ELF-1 (cell line): Measurements from ENCODE around the gene N4BP2L2.

ENCODE experiments used
- DNase-seq: peaks from one replicate; pipeline ENCODE4 v3.0.0-alpha.2; 2016; ENCODE audit warnings: low read depth, low spot score

N4BP2L2 gene

DNA sequence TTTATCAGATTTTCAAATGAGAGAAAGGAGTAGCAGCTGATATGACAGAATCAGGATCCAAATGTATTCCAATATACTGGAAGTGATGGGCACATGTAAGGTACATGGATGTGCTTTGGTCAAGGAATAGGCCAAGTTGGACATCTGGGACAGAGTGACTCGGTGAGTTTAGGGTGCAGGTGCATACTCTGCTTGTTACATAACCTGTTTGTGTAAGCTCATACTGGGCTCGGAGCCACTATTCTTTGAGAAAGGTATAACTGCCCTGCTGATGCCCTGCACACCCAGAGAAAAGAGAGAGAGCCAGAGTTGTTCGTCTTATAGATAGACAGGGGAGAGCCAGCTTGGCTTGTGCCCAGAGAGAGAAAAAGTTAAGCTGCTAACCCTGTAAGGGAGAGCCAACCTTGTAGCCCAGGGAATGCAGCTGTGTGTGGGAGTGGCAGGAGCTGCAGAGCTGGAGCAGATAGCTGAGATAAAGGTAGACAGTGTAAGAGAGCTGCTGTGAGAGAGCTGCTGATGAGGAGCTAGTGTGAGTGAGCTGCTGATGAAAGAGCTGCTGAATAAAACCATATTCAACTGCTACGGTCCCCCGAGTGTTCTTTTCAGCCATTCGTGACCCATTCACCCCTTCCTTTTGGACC lies 70.0 kb downstream of the N4BP2L2 start:
- DNase-seq, result no peak

DNA sequence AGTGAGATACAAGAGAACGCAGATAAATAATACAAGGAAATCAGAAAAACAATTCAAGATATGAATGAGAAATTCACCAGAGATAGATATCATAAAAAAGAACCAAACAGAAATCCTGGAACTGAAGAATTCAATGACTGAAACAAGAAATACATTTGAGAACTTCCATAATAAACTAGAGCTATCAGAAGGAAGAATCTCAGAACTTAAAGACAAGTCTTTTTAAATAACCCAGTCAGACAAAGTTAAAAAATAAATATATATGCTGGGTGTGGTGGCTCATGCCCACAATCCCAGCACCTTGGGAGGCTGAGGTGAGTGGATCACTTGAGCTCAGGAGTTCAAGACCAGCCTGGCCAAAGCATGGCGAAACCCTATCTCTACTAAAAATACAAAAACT lies 82.0 kb downstream of the N4BP2L2 start:
- DNase-seq, result no peak

DNA sequence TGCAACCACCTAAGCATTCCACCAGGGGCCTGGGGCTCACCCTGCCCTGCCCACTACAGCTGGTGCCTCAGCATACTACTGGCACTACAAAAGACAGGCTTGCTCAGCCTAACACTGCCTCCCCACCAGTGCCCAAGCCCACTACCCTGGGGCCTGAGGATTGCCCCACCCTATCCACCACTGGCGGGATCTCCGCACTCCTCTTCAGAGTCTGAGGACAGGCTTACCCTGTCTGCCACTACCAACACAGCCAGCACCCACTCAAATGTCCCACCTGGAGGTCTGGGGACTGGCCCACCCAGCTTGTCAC lies 83.0 kb downstream of the N4BP2L2 start:
- no peak for DNase-seq

DNA sequence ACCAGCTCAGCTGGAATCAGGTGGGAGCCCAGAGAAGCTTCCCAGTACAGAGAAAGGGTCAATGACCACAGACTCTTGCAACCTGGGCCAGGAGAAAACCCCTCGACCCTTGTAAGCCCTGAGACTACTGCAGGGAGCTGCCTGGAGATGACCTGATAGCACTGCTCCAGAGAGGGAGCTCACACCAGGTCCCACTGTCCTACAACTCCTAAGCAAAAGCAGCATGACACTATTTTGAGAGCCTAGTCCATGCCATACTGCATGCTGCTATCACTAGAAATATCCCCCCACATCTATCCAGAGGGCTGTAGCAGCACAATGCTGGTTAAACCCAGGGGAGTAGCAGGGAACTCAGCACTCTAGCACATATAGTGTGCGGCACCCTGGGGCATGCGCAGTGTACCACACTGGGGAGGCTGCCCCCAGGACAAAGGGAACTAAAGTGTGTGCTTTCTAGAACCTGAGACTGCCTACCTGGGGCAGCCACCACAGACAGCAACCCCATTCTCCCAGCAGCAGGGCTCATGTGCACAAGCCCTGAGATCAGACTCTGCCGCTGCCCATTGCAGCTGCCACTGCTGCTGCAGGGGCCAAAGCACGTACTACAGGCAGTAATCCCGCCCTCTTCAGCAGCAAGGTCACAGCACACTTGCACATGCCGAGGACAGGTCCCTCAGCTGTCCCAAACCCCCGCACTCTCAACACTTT lies 83.6 kb downstream of the N4BP2L2 start:
- DNase-seq, result no peak

DNA sequence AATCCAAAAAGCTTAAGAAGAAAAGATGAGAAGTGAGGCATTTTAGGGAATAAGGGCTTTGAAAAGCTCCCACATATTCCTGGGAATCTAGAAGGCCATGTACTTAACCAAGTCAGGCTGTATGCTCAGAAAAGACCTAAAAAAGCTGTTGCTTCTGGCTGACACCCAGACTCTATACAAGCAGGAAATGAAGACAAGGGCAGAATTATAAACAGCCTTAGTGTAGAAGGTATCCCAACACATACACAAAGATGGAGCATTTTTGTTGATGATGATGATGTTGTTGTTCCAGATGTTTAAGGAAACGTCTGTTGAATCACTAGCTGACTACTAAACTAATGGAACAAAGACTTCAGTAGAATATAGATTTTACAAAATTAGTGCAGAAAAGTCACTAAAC lies 84.6 kb downstream of the N4BP2L2 start:
- no peak for DNase-seq

DNA sequence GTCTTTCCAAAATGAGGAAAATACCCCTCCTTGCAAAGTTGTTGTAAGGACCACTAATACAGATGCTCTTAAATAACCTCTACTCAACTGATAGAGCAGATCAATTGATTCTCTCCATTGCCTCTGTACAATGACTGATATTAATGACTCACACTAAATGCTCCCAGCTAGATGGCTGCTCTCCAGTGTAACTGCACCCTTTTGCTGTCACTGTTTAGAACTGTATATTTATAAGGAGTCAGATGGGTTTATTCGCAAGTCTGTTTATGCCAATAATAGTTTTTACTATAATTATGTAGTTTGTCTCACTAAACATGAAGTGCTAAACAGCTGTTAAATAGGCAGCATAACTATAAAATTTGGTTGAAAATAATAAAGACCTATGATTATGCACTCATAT lies 89.6 kb downstream of the N4BP2L2 start:
- DNase-seq, result no peak

DNA sequence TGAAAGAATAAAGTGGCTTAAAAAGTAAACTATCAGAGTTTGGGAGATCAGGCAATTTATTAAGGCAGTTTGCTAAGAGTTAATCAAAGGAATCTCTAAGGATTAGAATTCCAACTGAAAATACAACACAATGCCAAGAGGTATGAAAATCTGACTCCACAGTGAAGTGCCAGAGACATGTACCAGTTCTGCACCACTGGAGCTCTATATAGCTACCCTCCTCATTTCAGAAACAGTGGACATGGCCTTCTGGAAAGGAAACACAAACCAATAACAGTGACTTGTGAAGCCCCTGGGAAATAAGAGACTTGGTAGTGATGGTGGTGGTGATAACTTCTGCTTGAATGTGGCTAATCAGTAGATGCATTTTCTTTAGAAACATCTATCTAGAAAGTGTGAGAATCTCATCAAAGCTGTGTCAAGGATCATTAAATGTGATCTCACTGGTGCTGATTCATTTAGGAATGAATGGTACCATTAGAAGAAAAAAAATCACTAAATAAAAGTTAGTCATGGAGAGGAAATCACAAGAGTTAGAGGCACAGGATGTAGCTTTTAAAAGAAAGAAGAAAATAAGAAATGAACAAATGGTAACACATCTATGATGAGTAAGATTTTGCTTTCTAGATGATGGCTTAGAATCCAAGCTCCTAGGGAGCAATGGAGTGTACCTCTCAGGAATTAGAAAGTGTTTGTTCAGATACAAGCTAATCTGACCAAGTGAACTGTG lies 90.5 kb downstream of the N4BP2L2 start:
- no peak for DNase-seq

DNA sequence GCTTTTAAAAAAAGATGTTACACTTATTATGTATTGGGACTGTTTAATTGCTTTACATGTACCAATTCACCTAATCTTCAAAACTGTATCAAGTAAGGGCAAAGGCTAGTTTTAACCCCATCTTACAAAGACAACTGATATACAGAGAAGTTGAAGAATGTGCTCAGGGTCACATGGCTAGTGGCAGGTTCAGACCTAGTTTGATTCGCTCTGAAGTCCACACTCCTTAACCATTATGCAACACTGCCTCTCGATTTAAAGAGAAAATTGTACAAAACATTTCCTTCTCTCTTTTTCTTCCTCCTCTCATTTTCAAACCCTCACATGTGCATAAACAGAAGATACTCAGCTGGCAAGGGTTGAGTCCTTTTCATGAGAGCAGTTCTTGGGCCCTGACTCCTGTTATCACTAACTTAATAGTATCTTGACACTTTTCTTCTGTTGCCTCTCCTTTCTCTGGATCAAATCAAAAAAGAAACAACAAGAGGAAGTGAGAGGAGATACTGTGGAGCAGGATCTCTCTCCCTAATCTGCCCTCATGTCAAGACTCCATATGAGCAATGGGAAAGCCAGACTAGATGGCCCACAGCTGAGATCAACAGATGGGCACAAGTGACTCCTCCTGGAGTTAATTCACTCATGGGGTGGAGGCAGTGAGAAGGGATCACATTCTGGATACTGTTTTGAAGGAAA lies 91.7 kb downstream of the N4BP2L2 start:
- no peak for DNase-seq

DNA sequence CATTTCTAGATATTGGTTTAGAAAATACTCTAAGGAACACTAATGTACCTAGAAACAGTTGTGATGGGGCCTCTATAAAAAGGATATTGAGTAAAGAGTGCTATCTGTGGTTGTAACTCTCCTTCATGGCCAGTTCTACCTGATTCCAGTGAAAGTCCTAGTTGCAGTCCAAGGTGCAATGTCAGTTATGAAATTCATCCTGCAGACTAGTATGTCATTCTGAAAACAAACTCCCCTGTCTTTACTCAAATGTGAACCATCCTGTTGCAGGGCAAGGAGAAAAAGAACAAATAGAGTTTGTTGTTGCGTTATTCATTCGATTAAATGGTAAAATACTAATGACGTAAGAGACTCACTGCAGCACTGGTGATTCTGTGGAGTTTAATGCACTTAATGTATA lies 92.4 kb downstream of the N4BP2L2 start:
- no peak for DNase-seq

DNA sequence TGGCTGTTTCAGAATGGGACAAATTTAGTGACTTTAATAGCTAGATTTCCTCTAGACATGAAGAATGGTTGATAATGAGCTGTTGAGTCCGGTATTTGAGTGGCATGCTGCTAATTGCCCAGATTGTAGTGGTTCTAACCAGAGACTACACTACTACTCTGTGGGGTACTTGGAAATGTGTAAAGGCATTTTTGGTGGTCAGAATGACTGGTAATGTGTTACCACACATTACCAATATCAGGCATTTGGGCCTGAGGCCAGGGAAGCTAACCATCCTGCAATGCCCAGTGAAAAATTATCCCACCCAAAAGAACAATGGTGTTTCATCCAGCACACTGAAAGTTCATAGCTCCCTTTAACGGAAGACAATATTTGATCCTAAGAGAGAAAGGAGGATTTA lies 93.1 kb downstream of the N4BP2L2 start:
- DNase-seq, result no peak

DNA sequence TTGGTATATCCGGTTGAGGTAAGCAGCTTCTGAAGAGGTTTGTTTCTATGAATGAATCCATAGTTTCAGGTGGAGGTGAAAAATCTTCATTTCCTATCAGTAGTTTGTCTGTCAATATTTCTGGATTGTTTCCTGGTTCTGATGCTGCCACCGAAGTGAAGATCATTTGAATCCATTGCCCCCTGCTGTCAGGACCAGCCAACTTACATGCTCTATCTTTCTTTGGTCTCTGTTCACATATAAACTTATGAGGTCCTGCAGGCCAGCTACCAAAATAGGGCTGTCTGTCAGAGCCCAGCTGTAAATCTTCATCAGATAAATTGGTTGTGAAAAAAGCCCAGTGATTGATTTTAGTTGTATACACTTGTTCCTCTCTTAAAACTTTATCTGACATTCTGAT lies 95.5 kb downstream of the N4BP2L2 start:
- DNase-seq, result no peak

DNA sequence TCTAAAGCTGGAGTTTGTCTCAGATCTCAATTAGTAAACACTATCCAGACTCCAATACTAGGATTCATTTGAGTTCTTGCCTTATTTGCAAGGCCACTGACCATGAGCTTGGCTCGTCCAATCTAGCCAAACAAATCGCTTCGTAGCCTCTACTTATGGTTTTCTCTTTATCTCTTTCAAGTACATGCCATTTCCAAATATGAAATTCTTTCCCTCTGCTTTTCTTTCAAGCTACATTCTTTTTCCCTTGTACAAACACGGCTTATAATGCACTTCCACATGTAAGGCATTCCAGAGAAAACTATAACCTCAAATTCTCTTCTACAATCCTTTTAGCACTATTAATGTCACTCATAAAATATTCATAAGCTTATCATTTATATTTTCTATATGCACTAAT lies 99.7 kb downstream of the N4BP2L2 start:
- no peak for DNase-seq

DNA sequence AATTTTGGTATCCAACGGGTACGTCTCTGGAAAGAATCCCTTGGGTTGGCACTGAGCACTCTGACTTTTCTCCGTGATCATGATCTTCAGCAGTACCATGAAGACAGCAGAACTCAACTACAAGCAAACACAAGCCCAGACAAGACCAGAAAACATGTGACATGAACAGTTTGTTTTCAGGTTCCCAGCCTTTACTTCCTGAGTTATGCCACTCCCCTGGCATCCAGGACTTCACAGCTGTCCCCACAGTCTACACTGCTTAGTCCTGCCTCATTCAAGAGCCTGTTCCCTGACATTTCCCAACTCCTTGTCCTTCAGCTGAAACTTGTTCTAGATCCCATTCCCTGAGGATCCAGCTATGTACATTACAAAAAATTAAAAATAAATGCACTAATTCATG lies 105.7 kb downstream of the N4BP2L2 start:
- no peak for DNase-seq

DNA sequence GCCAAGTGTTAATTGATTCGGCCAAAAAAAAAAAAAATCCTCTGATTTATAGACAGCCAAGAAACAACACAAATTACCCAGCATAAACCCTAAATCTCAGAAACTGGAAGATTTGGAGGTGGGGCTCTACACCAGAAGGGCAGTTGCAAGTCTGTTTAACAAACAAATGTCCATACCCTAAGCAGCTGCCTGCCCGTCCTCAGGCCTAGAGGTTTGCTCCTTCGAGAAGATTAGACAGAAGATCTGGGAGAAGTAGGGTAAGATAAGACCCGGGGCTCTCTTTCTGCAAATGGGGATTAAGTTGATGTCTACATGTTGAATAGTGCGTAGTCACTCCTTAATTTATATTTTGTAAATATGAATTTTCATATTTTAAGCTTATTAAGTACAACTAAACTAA lies 107.2 kb downstream of the N4BP2L2 start:
- DNase-seq, result no peak

DNA sequence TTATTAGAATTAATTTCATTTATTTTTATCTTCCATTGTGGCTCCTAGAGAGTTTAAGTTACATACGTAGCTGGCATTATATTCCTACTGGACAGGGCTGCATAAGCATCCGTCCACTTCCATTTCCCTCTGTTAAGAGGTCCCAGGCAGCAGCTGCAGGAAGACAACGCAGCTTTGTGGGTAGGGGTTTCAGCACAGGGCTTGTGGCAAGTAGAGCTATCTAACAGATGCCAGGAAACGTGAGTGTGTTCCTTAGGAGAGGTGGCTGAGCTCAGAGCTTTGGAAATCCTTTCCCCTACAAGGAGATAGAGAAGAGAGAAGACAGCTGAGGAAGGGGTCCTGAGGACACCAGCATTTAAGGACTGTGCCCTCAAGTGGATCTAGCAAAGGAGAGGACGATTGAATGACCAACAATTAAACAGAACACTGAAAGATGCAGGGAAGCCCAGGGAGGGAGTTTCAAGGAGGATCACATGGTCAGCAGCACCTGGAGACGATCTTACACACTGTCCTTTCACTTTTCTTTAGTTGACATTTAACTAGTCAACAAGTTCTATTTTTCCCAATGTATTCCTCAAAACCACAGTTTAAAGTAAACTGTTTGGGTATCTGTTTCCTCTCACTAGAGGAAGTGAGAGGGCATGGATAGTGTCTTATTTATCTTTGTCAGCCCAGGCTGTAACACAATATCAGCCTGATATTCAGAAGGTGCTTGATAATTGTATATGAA lies 108.4 kb downstream of the N4BP2L2 start:
- DNase-seq, result no peak

DNA sequence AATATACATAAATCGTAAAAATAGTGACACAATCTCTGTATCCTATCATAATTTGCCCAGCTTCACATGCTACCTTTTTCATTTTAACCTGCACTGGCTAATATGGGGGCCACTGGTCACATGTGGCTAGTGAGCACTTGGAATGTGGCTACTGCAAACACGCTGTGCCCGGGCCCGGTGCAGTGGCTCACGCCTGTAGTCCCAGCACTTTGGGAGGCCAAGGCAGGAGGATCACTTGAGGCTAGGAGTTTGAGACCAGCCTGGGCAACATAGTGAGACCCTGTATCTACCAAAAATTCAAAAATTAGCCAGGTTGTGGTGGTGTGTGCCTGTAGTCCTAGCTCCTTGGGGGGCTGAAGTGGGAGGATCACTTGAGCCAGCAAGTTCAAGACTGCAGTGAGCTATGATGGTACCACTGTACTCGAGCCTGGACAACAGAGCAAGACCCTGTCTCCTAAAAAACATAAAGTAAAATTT lies 109.1 kb downstream of the N4BP2L2 start:
- no peak for DNase-seq

DNA sequence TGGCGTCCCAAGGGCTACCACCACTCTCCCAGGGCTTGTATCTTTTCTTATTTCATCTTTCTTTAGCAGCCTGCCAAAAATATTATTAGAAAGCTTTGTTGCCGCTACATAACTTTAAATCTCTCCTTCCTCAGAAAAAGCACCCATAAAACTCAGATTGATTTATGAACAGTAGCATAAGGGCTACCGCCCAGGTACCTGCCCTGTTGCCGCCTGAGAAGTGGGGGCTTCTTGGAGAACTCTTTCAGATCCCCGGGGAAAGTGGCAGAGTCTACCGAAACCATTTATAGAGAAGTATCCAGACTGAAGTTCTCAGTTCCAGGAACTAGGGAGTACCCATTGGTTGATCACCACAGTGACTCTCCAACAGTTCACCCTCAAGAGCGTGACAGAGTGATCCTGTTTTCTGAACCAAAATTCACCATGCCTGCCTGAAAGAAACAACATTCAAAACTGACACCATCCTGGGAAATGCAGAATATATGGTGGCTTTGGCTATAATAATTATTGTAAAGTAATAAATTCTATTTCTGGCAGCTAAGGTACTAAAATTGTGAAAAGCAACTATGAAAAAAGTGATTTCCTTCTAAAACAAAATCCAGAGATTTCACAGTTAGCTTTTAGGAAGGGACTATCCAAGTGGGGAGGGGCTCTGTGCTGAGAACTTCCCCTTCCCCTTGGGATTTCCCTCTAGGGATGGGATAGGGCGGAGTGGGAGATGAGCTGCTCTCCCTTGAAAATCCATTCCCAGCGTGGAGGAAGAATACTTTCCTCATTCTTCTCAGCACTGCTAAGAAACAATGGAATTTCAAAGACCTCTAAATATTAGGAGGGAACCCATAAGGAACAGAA lies 109.8 kb downstream of the N4BP2L2 start:
- no peak for DNase-seq

DNA sequence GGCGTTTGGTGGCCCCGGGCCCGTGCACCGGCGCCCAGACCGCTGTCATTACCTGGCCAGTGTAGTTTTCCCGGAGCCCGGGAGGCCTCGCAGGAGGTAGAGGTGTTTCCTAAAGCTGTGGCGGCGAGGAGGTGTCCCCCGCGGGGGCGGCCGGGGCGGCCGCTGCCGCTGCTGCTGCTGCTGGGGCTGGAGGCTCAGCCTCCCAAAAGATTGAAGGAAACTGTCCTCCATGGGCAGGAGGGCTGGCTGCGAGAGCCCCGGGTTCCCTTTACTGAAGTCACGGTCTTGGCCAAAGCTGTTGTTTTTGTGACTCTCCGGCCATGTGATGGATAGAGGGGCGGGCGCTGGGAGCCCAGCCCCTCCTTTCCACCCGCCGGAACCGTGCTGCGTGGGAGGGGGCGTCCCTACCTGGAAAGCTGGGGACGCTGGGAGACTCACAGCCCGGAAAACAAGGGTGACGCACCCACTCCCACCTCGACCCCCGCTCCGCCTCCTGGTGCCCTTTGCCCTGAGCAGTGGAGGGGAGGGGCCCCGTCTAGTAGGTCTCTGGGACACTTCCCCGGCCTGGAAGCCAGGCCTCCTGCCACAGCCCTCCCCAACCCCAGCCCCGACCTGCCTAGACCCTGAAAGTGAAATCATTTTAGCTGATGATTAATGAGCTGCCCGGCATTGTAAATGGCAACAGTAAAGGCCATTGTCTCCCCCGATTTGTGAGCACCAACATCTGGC lies 110.6 kb downstream of the N4BP2L2 start, which contains the start of gene N4BP2L1:
N4BP2L1 (minus strand) TSS at position 279 of the 729 bp plus-strand sequence; CDS start at position 231, 48 bp downstream.
- peak; percentile 42 for DNase-seq

DNA sequence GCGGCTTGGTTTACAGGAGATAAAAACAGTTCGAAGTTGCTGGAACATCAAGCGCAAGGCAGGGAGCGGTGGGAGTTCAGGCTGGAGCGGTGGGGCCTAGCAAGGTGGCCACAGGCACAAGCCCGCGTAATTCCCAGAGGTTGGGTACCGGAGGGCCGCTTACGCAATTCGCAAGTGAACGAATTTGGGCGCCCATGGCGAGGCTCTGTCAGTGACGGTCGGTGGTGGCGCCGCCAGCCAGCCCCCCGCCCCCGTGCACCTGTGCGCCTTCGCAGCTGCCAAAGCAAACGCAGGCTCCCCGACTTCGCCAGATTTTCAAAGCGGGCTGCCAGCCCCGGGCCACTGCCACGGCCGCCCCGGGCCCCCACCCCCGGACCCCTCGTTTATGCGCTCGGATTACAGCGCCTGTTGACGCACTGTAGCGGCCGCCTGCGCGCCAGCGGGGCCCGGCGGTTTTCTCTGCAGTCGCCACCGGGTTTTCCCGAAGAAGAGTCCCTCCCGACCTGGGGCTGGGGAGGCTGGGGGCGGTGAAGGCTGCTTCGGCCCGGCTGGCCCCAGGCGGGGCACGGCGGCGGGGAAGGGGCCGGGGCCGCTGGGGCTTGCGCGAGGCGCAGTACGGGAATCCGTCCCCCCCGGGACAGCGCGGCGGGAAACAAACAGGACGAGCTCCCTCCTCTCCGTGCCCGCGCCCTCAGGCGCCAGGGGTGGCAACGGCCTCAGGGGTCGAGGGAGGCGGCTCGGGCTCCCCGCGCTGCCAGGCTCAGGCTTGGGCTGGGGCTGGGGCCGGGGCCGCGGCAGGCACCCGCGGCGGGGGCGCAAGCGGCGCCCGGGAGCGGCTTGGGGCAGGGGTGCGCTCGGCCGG lies 111.4 kb downstream of the N4BP2L2 start:
- DNase-seq, result peak; percentile 43
